22Rv1 (cell line): ENCODE data around the gene MLLT11.

ENCODE experiments used
- H3K27ac ChIP-seq: fragments of 450-650 bp; 2 replicates; pipeline ENCODE4 v1.5.1; 2017
- ZFX ChIP-seq: fragments of 450-650 bp; IDR thresholded peaks from 2 replicates; pipeline ENCODE4 v1.6.1; 2017; ENCODE audit warnings: antibody characterized with exemption, borderline replicate concordance
- TF ChIP-seq, protein P1 (sequence below): fragments of 450-650 bp; IDR thresholded peaks from 2 replicates; pipeline ENCODE4 v1.5.1; 2017; ENCODE audit warnings: mild to moderate bottlenecking

Gene MLLT11

DNA sequence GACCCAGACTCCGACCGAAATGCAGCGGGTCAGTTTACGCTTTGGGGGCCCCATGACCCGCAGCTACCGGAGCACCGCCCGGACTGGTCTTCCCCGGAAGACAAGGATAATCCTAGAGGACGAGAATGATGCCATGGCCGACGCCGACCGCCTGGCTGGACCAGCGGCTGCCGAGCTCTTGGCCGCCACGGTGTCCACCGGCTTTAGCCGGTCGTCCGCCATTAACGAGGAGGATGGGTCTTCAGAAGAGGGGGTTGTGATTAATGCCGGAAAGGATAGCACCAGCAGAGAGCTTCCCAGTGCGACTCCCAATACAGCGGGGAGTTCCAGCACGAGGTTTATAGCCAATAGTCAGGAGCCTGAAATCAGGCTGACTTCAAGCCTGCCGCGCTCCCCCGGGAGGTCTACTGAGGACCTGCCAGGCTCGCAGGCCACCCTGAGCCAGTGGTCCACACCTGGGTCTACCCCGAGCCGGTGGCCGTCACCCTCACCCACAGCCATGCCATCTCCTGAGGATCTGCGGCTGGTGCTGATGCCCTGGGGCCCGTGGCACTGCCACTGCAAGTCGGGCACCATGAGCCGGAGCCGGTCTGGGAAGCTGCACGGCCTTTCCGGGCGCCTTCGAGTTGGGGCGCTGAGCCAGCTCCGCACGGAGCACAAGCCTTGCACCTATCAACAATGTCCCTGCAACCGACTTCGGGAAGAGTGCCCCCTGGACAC, 12.1 kb upstream of the MLLT11 start:
- TF ChIP-seq, protein P1, sequence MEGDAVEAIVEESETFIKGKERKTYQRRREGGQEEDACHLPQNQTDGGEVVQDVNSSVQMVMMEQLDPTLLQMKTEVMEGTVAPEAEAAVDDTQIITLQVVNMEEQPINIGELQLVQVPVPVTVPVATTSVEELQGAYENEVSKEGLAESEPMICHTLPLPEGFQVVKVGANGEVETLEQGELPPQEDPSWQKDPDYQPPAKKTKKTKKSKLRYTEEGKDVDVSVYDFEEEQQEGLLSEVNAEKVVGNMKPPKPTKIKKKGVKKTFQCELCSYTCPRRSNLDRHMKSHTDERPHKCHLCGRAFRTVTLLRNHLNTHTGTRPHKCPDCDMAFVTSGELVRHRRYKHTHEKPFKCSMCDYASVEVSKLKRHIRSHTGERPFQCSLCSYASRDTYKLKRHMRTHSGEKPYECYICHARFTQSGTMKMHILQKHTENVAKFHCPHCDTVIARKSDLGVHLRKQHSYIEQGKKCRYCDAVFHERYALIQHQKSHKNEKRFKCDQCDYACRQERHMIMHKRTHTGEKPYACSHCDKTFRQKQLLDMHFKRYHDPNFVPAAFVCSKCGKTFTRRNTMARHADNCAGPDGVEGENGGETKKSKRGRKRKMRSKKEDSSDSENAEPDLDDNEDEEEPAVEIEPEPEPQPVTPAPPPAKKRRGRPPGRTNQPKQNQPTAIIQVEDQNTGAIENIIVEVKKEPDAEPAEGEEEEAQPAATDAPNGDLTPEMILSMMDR = peak; percentile 77
- TF ChIP-seq ZFX = no peak
- peak overlapping the region; percentile 75 for H3K27ac ChIP-seq

DNA sequence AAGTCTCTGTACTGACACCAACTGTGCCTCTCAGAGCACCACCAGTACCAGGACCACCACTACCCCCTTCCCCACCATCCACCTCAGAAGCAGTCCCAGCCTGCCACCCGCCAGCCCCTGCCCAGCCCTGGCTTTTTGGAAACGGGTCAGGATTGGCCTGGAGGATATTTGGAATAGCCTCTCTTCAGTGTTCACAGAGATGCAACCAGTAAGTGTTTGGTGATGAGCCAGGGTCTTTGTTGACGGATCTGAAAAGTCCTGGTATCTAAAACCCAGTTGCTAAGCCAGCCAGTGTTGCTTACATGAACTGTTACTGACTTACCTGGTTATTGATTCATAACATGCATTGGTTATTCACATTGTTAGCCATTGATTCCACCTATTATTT, 11.6 kb upstream of the MLLT11 start:
- peak overlapping the region; percentile 75 for H3K27ac ChIP-seq
- no peak for TF ChIP-seq ZFX
- TF ChIP-seq, protein P1 = peak; percentile 45

DNA sequence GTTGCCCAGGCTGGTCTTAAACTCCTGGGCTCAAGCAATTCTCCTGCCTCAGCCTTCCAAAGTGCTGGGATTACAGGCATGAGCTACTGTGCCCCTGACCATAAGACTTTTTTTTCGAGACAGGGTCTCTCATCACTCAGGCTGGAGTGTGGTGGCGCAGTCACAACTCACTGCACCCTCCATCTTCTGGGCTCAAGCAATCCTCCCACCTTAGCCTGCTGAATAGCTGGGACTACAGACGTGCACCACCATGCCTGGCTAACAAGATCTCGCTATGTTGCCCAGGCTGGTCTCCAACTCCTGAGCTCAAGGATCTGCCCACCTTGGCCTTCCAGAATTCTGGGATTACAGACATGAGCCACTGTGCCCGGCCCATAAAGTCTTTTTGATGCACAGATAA, 10.7 kb upstream of the MLLT11 start:
- TF ChIP-seq, protein P1 = no peak
- no peak for TF ChIP-seq ZFX
- H3K27ac ChIP-seq = peak overlapping the region; percentile 75

DNA sequence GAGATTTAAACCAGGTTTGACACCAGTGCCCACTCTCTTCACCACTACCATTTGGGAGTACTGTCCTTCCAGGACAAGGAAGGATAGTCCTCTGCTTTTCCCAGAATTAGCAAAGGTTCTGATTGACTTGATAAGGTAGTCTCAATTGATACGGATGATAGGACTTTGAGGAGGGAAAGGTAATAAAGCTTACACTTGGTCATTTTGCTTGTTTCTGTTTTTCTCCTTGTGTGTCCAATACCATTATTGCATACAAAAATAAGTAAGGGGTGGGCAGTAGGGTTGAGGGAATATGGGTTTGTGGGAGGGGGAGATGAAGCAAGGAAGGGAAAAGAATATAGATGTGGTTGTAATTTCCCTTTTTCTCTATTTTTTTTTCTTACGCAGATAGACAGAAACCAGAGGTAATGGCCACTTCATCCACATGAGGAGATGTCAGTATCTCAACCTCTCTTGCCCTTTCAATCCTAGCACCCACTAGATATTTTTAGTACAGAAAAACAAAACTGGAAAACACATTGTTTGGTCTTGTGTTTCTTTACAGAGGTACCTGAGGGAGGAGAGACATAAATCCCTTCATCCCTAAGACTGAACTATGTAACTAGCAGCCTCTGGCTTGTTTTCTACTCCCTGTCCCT, 10.0 kb upstream of the MLLT11 start:
- peak overlapping the region; percentile 75 for H3K27ac ChIP-seq
- TF ChIP-seq, protein P1 = no peak
- no peak for TF ChIP-seq ZFX

DNA sequence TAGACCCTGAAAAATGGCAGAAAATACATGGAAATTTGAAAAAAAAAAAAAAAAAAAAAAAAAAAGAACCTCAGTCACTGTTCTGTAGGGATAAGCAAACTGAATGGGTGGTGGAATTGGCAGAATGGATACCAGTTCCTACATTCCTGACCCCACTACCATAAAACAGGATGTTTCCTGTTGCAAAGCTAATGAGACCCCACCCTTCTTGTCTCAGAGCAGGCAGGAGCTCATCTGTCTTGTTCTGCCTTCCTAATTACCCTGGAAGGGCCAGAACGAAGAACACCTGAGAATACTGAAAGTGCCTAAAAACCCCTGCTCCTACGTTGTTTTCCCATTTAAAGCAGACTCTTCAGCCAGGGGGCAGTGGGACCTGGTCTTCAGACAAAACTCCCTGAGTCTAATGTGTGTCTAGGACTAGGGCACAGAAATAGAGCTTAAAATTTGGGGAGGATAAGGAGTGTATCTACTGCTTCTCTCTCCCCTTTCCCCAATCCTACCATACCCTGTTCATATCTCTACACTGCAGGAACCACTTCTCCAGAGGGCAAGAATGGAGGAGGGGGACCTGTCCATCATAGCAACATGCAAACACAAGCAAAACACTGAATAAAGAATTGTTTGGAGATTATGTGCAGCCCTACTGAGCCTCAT, 8.7 kb upstream of the MLLT11 start:
- H3K27ac ChIP-seq = peak overlapping the region; percentile 75
- no peak for TF ChIP-seq ZFX
- TF ChIP-seq, protein P1 = no peak

DNA sequence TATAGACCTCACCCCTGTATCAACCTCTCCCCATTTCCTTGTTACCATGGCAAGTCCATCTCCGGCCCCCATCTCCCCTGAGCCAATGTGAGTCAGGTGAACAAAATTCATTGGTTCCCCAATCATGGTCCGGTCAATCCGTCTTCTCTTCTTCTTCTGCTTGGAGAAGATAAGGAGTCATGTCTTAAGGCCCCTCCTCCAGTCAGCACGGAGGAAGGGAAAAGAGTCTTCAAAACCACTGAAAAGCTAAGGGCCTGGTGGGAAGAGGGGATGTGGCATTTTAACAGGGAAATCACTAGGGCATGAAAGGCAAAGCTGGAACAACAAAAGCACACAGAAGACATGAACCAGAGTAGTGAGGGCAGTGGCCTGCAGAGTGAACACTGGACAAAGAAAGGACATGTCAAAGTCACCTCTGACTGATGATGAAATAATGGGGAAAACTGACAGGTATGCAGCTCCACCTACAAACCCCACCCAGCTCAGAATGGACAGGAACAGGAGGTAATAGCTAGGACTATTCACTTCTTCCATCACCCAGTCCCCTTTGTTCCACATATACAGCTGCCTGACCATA, 5.1 kb upstream of the MLLT11 start:
- peak overlapping the region; percentile 93; the same call in 1 of the 2 replicates for H3K27ac ChIP-seq
- TF ChIP-seq, protein P1 = no peak
- no peak for TF ChIP-seq ZFX
